ENCODE data around the gene IFIT2. TPM values are rescaled to one million over a fixed set of nuclear protein-coding genes. Genes with fewer than 3 reads are reported as not detected.
A peak's percentile ranks its signal among the peaks of the same experiment; 100 is the strongest.

Gene IFIT2
- total RNA-seq, 1 experiment from 2014 or later, result 0.15 TPM

DNA sequence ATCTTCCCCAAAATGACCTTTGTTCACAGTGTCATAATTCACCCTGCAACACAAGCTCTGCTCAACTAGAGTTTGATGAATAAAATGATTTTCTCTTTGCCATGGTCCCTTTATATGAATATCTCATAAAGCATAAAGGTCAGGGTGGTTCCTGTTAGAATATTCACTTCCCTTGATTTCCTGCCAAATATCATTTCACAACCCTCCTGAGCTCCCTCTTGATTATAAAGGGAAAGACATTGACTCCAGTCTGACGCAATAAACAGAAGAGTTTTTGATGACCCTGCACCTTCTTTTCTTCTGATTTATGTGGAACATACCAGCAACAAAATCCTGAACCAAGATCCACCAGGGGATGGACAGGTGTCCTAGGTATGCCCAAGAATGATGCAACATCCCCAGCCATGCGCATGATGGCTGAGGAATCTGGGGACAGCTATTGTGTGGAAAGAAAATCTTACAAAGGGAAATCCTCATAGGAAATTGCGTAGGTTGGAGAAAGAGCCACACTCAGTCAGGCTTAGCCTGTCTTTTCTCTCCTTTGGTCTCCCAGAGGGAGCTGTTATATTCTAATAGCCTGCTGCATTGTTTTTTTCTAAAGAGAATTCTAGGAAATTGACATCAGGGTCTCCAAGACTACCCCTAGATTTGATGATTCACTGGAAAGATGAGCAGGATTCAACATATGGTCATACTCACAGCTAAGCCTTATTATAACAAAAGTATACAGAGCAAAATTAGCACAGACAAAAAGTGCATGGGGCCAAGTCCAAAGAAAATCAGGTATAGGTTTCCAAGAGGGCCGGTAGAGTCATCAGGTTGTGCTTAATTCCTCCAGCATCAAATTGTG lies 44.8 kb downstream of the IFIT2 start (continued):
- TF ChIP-seq, protein P1, sequence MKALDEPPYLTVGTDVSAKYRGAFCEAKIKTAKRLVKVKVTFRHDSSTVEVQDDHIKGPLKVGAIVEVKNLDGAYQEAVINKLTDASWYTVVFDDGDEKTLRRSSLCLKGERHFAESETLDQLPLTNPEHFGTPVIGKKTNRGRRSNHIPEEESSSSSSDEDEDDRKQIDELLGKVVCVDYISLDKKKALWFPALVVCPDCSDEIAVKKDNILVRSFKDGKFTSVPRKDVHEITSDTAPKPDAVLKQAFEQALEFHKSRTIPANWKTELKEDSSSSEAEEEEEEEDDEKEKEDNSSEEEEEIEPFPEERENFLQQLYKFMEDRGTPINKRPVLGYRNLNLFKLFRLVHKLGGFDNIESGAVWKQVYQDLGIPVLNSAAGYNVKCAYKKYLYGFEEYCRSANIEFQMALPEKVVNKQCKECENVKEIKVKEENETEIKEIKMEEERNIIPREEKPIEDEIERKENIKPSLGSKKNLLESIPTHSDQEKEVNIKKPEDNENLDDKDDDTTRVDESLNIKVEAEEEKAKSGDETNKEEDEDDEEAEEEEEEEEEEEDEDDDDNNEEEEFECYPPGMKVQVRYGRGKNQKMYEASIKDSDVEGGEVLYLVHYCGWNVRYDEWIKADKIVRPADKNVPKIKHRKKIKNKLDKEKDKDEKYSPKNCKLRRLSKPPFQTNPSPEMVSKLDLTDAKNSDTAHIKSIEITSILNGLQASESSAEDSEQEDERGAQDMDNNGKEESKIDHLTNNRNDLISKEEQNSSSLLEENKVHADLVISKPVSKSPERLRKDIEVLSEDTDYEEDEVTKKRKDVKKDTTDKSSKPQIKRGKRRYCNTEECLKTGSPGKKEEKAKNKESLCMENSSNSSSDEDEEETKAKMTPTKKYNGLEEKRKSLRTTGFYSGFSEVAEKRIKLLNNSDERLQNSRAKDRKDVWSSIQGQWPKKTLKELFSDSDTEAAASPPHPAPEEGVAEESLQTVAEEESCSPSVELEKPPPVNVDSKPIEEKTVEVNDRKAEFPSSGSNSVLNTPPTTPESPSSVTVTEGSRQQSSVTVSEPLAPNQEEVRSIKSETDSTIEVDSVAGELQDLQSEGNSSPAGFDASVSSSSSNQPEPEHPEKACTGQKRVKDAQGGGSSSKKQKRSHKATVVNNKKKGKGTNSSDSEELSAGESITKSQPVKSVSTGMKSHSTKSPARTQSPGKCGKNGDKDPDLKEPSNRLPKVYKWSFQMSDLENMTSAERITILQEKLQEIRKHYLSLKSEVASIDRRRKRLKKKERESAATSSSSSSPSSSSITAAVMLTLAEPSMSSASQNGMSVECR (CRISPR knock-in tag; IDR thresholded peaks at IDR 0.05; ENCODE audit: borderline replicate concordance), result no peak
- TF ChIP-seq GABPB1 (CRISPR knock-in tag; IDR thresholded peaks at IDR 0.05), result peak; percentile 87
- TF ChIP-seq, protein P2, sequence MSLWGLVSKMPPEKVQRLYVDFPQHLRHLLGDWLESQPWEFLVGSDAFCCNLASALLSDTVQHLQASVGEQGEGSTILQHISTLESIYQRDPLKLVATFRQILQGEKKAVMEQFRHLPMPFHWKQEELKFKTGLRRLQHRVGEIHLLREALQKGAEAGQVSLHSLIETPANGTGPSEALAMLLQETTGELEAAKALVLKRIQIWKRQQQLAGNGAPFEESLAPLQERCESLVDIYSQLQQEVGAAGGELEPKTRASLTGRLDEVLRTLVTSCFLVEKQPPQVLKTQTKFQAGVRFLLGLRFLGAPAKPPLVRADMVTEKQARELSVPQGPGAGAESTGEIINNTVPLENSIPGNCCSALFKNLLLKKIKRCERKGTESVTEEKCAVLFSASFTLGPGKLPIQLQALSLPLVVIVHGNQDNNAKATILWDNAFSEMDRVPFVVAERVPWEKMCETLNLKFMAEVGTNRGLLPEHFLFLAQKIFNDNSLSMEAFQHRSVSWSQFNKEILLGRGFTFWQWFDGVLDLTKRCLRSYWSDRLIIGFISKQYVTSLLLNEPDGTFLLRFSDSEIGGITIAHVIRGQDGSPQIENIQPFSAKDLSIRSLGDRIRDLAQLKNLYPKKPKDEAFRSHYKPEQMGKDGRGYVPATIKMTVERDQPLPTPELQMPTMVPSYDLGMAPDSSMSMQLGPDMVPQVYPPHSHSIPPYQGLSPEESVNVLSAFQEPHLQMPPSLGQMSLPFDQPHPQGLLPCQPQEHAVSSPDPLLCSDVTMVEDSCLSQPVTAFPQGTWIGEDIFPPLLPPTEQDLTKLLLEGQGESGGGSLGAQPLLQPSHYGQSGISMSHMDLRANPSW (CRISPR knock-in tag; conservative IDR thresholded peaks at IDR 0.05; ENCODE audit: low read depth), result no peak
- no peak for TF ChIP-seq NR2C2 (CRISPR knock-in tag; IDR thresholded peaks at IDR 0.05)
- no peak for TF ChIP-seq NFE2L1 (CRISPR knock-in tag; IDR thresholded peaks at IDR 0.05)

DNA sequence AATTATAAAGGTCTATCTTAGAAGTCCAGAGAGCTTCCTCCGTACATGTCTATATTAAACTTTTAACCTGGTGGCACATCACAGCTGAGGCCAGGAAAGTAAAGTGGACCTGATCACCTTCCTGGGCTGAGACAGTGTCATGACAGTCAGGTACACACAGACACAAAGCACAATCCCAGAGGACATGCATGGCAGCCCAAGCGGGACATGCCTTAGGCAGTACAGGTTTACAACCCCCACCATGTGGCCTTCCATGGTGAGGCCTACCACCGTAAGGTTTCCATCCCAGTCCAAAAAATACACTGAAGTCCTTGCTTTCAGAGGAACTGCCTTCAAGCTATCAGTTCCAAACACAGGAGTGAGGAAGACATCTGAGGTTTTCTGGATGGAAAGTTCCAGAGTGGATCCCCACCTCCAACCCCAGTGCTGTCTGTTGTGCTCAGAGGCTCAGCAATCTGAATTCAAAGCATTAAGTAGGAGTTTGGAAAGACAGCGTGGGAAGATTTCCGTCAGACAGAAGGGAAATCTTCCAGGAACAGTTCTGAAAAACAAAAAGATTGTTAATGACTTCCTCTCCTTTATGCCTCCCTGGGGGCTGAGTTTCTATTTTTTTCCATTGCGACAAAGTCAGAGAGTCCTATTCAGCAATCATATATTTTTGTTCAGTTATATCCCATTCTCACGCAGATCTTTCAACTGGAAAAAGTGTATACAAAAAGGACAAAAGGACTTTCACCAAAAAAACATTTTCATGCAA lies 46.0 kb downstream of the IFIT2 start:
- DNase-seq (ENCODE audit: low spot score), result no peak
- POLR2A ChIA-PET, result no interaction called here
- H3K4me3 Mint-ChIP-seq, result no peak overlapping the region
- CTCF ChIA-PET, result interaction anchor here (1.4 kb wide), 1 partner anchor 21 kb away, joined by 5 read pairs; no protein-coding TSS in a partner anchor
- H3K4me1 Mint-ChIP-seq, result peaks cover 82% of the 10 kb centered on the region
- ATAC-seq, result no peak
- H3K9me3 Mint-ChIP-seq, result no peaks in the 10 kb centered on the region
- no peaks in the 10 kb centered on the region for H3K36me3 Mint-ChIP-seq
- peak overlapping the region; percentile 46 for H3K27ac Mint-ChIP-seq
- H3K27me3 Mint-ChIP-seq (ENCODE audit: low read depth), result no peaks in the 10 kb centered on the region
- TF ChIP-seq TEAD4 (CRISPR knock-in tag; IDR thresholded peaks at IDR 0.05) (no peak), HMGA2 (CRISPR knock-in tag; IDR thresholded peaks at IDR 0.05) (no peak), JAZF1 (CRISPR knock-in tag; IDR thresholded peaks at IDR 0.05) (no peak), RORB (CRISPR knock-in tag; IDR thresholded peaks at IDR 0.05) (no peak)
- TF ChIP-seq, protein P3, sequence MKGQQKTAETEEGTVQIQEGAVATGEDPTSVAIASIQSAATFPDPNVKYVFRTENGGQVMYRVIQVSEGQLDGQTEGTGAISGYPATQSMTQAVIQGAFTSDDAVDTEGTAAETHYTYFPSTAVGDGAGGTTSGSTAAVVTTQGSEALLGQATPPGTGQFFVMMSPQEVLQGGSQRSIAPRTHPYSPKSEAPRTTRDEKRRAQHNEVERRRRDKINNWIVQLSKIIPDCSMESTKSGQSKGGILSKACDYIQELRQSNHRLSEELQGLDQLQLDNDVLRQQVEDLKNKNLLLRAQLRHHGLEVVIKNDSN (CRISPR knock-in tag; IDR thresholded peaks at IDR 0.05), result no peak

DNA sequence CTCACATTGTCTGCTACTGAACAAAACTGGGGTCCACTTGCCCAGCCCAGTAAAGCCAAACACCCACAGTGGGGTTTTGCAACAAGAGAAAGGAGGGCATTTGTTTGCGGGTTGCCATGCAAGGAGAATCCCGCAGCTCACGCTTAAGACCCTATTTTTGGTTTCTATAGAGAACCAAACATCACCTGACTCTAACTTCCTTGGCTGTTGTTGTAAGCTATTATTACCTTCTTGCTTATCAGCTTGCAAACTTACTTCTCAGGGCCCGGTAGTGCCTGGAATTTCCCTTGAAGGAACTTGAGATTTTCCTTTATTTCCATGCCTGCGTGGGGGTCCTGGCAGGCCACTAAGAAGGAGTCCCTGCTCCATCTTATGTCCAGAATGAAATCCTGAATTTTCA lies 46.6 kb downstream of the IFIT2 start:
- ChIA-PET POLR2A (no interaction called here), CTCF (interaction anchor here (1.4 kb wide), 1 partner anchor 20 kb away, joined by 5 read pairs; no protein-coding TSS in a partner anchor)
- H3K4me1 Mint-ChIP-seq, result peaks cover 76% of the 10 kb centered on the region
- no peaks in the 10 kb centered on the region for H3K27me3 Mint-ChIP-seq (ENCODE audit: low read depth)
- ATAC-seq (no peak), DNase-seq (ENCODE audit: low spot score) (no peak)
- H3K9me3 Mint-ChIP-seq, result peaks cover 4% of the 10 kb centered on the region
- H3K36me3 Mint-ChIP-seq, result peaks cover 3% of the 10 kb centered on the region; the same call in 1 of the 2 replicates
- peak overlapping the region; percentile 46 for H3K27ac Mint-ChIP-seq
- H3K4me3 Mint-ChIP-seq, result no peak overlapping the region
- TF ChIP-seq, protein P4, sequence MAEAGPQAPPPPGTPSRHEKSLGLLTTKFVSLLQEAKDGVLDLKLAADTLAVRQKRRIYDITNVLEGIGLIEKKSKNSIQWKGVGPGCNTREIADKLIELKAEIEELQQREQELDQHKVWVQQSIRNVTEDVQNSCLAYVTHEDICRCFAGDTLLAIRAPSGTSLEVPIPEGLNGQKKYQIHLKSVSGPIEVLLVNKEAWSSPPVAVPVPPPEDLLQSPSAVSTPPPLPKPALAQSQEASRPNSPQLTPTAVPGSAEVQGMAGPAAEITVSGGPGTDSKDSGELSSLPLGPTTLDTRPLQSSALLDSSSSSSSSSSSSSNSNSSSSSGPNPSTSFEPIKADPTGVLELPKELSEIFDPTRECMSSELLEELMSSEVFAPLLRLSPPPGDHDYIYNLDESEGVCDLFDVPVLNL (CRISPR knock-in tag; IDR thresholded peaks at IDR 0.05; ENCODE audit: borderline replicate concordance, low read depth), result no peak
- TF ChIP-seq, protein P3 (CRISPR knock-in tag; IDR thresholded peaks at IDR 0.05), result no peak
- TF ChIP-seq JUN (CRISPR knock-in tag; IDR thresholded peaks at IDR 0.05) (no peak), TCF7 (CRISPR knock-in tag; IDR thresholded peaks at IDR 0.05; ENCODE audit: low read depth) (no peak), TEAD1 (CRISPR knock-in tag; IDR thresholded peaks at IDR 0.05) (no peak), SMAD4 (CRISPR knock-in tag; IDR thresholded peaks at IDR 0.05) (no peak), ZNF232 (CRISPR knock-in tag; IDR thresholded peaks at IDR 0.05) (no peak)
- TF ChIP-seq, protein P5, sequence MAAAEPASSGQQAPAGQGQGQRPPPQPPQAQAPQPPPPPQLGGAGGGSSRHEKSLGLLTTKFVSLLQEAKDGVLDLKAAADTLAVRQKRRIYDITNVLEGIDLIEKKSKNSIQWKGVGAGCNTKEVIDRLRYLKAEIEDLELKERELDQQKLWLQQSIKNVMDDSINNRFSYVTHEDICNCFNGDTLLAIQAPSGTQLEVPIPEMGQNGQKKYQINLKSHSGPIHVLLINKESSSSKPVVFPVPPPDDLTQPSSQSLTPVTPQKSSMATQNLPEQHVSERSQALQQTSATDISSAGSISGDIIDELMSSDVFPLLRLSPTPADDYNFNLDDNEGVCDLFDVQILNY (CRISPR knock-in tag; IDR thresholded peaks at IDR 0.05), result no peak
- TF ChIP-seq, protein P6, sequence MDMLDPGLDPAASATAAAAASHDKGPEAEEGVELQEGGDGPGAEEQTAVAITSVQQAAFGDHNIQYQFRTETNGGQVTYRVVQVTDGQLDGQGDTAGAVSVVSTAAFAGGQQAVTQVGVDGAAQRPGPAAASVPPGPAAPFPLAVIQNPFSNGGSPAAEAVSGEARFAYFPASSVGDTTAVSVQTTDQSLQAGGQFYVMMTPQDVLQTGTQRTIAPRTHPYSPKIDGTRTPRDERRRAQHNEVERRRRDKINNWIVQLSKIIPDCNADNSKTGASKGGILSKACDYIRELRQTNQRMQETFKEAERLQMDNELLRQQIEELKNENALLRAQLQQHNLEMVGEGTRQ (CRISPR knock-in tag; IDR thresholded peaks at IDR 0.05), result no peak
- TF ChIP-seq, protein P7, sequence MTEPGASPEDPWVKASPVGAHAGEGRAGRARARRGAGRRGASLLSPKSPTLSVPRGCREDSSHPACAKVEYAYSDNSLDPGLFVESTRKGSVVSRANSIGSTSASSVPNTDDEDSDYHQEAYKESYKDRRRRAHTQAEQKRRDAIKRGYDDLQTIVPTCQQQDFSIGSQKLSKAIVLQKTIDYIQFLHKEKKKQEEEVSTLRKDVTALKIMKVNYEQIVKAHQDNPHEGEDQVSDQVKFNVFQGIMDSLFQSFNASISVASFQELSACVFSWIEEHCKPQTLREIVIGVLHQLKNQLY (CRISPR knock-in tag; IDR thresholded peaks at IDR 0.05), result no peak
